Hepatocyte (in vitro differentiated cells): Measurements from ENCODE around the gene DDR1. TPM values are rescaled to one million over a fixed set of nuclear protein-coding genes. Genes with fewer than 3 reads are reported as not detected.
A peak's percentile ranks its signal among the peaks of the same experiment; 100 is the strongest.
"Not testable (repeated sequence)": the region's sequence is repeated elsewhere in the genome, so short reads cannot be mapped to it uniquely, and the experiment has no call there.

Experiments
- DNase-seq: peaks from one replicate; pipeline ENCODE4 v3.0.0-alpha.2; 2016; ENCODE audit warnings: low spot score
- H2AFZ ChIP-seq: fragments of 200-600 bp; sonication (generic); 2 replicates; pipeline ENCODE4 v1.6.0; 2016; ENCODE audit warnings: antibody characterized with exemption, mild to moderate bottlenecking
- H3K27ac ChIP-seq: fragments of 200-600 bp; sonication (generic); 2 replicates; pipeline ENCODE4 v1.5.1; 2016; ENCODE audit warnings: mild to moderate bottlenecking
- H3K27me3 ChIP-seq: fragments of 200-600 bp; sonication (generic); 2 replicates; pipeline ENCODE4 v1.6.1; 2016
- H3K36me3 ChIP-seq: fragments of 200-600 bp; sonication (generic); replicated peaks from 2 replicates; pipeline ENCODE4 v1.5.1; 2016; ENCODE audit warnings: low read depth; ENCODE audit not compliant: insufficient read depth
- H3K4me1 ChIP-seq: fragments of 200-600 bp; sonication (generic); 2 replicates; pipeline ENCODE4 v1.5.1; 2016; ENCODE audit warnings: mild to moderate bottlenecking, moderate library complexity; ENCODE audit not compliant: insufficient read depth
- H3K4me2 ChIP-seq: fragments of 200-600 bp; sonication (generic); 2 replicates; pipeline ENCODE4 v1.6.0; 2016
- H3K4me3 ChIP-seq: fragments of 200-600 bp; sonication (generic); 2 replicates; pipeline ENCODE4 v1.5.1; 2016; ENCODE audit warnings: mild to moderate bottlenecking
- H3K79me2 ChIP-seq: fragments of 200-600 bp; sonication (generic); 2 replicates; pipeline ENCODE4 v1.6.0; 2017; ENCODE audit warnings: mild to moderate bottlenecking
- H3K9me2 ChIP-seq: fragments of 200-600 bp; sonication (generic); replicated peaks from 2 replicates; pipeline ENCODE4 v1.6.0; 2017; ENCODE audit warnings: mild to moderate bottlenecking; ENCODE audit not compliant: insufficient read depth
- H3K9me3 ChIP-seq: fragments of 200-600 bp; sonication (generic); 2 replicates; pipeline ENCODE4 v1.5.1; 2016; ENCODE audit warnings: low read depth, mild to moderate bottlenecking
- H4K20me1 ChIP-seq: fragments of 200-600 bp; sonication (generic); 2 replicates; pipeline ENCODE4 v1.6.0; 2016; ENCODE audit warnings: mild to moderate bottlenecking; ENCODE audit not compliant: insufficient read depth, poor library complexity, severe bottlenecking
- CTCF ChIP-seq: fragments of 200-600 bp; sonication (generic); IDR thresholded peaks from 2 replicates; pipeline ENCODE4 v1.5.1; 2016; ENCODE audit warnings: antibody characterized with exemption, mild to moderate bottlenecking; ENCODE audit not compliant: poor library complexity
- EZH2 ChIP-seq: fragments of 200-600 bp; sonication (generic); IDR thresholded peaks from 2 replicates; pipeline ENCODE4 v1.6.1; 2016; ENCODE audit warnings: antibody characterized with exemption, mild to moderate bottlenecking, borderline replicate concordance
- EZH2phosphoT487 ChIP-seq: fragments of 200-600 bp; sonication (generic); IDR thresholded peaks from one replicate; pipeline ENCODE4 v1.6.1; 2018; ENCODE audit warnings: antibody characterized with exemption, mild to moderate bottlenecking, low read depth, moderate library complexity; ENCODE audit not compliant: unreplicated experiment, severe bottlenecking
- WGBS: methylation state at CpG from one replicate; pipeline ENCODE4 v1.1.6; 2016; ENCODE audit warnings: low lambda C conversion rate; ENCODE audit errors: missing lambda C conversion rate; 5-methylcytosine and 5-hydroxymethylcytosine counted together
- polyA plus RNA-seq: library from polyadenylated mRNA; unstranded; fragments of >200 nt; fragmentation: Nextera tagmentation; extraction: Ambion mirVana; gene quantifications from 2 replicates; pipeline ENCODE4 v1.2.1, GENCODE V29; 2016
- total RNA-seq: library from RNA; depleted of rRNA; stranded (reverse); fragments of >200 nt; gene quantifications from 2 replicates; pipeline ENCODE4 v1.2.3, GENCODE V29; 2014

Gene DDR1
- total and polyA plus RNA-seq, 2 experiments from 2014 or later: 94.4 TPM

- WGBS: 81% methylated on average over 6 of the region's 6 CpGs
- H3K36me3 ChIP-seq: no peaks in the 10 kb centered on the region
- TF ChIP-seq EZH2phosphoT487 (no peak), EZH2 (no peak), CTCF (no peak)
These were observed 34.2 kb upstream of the DDR1 start for GRCh38 chr6:30849903-30850651.

GRCh38 chr6:30852459-30852858 lies 31.9 kb upstream of the DDR1 start:
- not testable (repeated sequence) for H3K4me2 ChIP-seq, H3K9me3 ChIP-seq, H4K20me1 ChIP-seq, H3K9me2 ChIP-seq, H2AFZ ChIP-seq, H3K27ac ChIP-seq, H3K27me3 ChIP-seq, H3K36me3 ChIP-seq, H3K4me3 ChIP-seq, H3K79me2 ChIP-seq, DNase-seq
- WGBS: 87% methylated on average over 2 of the region's 2 CpGs
- peaks cover 19% of the 10 kb centered on the region for H3K4me1 ChIP-seq

More at GRCh38 chr6:30849903-30850651, 34.2 kb upstream of the DDR1 start:
- Histone ChIP-seq H3K9me2 (no peaks in the 10 kb centered on the region), H3K9me3 (no peaks in the 10 kb centered on the region), H4K20me1 (no peaks in the 10 kb centered on the region), H3K79me2 (no peaks in the 10 kb centered on the region), H2AFZ (no peak overlapping the region), H3K27ac (no peak overlapping the region), H3K27me3 (no peaks in the 10 kb centered on the region), H3K4me1 (peaks cover 7% of the 10 kb centered on the region), H3K4me3 (no peak overlapping the region), H3K4me2 (no peak overlapping the region)
- DNase-seq: no peak

GRCh38 chr6:30854285-30855040 lies 29.9 kb upstream of the DDR1 start:
- Histone ChIP-seq H3K79me2 (no peaks in the 10 kb centered on the region), H3K9me3 (no peaks in the 10 kb centered on the region), H3K4me1 (peaks cover 20% of the 10 kb centered on the region), H3K9me2 (no peaks in the 10 kb centered on the region), H3K27me3 (no peaks in the 10 kb centered on the region), H3K4me2 (no peak overlapping the region), H3K36me3 (no peaks in the 10 kb centered on the region), H3K4me3 (no peak overlapping the region), H4K20me1 (no peaks in the 10 kb centered on the region), H3K27ac (no peak overlapping the region), H2AFZ (no peak overlapping the region)
- TF ChIP-seq EZH2phosphoT487: no peak
- no peak for TF ChIP-seq EZH2
- no peak for TF ChIP-seq CTCF
- WGBS: 97% methylated on average over 5 of the region's 5 CpGs
- no peak for DNase-seq

GRCh38 chr6:30855429-30856075 lies 28.8 kb upstream of the DDR1 start:
- peak; percentile 46 for DNase-seq
- TF ChIP-seq EZH2phosphoT487 (no peak), EZH2 (no peak), CTCF (no peak)
- Histone ChIP-seq H3K4me1 (peaks cover 20% of the 10 kb centered on the region), H3K9me2 (no peaks in the 10 kb centered on the region), H4K20me1 (no peaks in the 10 kb centered on the region), H3K27ac (no peak overlapping the region), H3K4me3 (no peak overlapping the region), H3K36me3 (no peaks in the 10 kb centered on the region), H3K27me3 (no peaks in the 10 kb centered on the region), H2AFZ (no peak overlapping the region), H3K9me3 (no peaks in the 10 kb centered on the region), H3K4me2 (no peak overlapping the region), H3K79me2 (no peaks in the 10 kb centered on the region)
- 71% methylated on average over 6 of the region's 6 CpGs for WGBS
